Stimulated activated naive CD8-positive, alpha-beta T cell treated with anti-CD3 and anti-CD28 coated beads, Interleukin-15, Interleukin-2, amounts not matched to agents 100 ng/mL and 50 ng/mL, for 24 hours (primary cell): ENCODE results near the gene ANKRD63.

Source experiments
- H3K27ac Mint-ChIP-seq: one replicate; pipeline ENCODE4 v1.8.0; 2021; ENCODE audit warnings: mild to moderate bottlenecking, mixed read lengths
- H3K27me3 Mint-ChIP-seq: one replicate; pipeline ENCODE4 v1.8.0; 2021; ENCODE audit warnings: mixed read lengths
- H3K36me3 Mint-ChIP-seq: one replicate; pipeline ENCODE4 v1.8.0; 2021; ENCODE audit warnings: low read depth, mixed read lengths
- H3K4me1 Mint-ChIP-seq: one replicate; pipeline ENCODE4 v1.8.0; 2021; ENCODE audit warnings: low read depth, mixed read lengths
- H3K4me3 Mint-ChIP-seq: one replicate; pipeline ENCODE4 v1.8.0; 2021; ENCODE audit warnings: mild to moderate bottlenecking, mixed read lengths
- H3K9me3 Mint-ChIP-seq: one replicate; pipeline ENCODE4 v1.8.0; 2021; ENCODE audit warnings: mixed read lengths

Gene ANKRD63

DNA sequence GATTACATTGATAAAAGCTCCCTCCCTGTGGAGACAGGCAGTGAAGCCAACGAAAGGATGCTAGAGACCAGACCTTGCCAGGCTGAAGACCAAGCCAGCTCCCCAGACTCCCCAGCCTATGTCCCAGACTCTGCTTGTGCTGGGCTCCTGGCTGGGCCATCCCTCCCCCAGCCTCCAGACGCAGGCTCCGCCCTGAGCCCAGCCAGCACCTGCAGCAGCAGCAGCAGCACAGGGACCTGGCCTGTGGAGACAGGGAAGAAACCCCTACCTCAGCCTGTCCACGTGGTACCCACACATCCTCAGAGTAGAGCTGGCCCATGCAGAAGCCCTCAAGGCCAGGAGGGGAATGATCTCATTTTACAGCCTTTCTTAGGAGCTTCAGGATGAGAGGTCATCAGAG, 13.3 kb downstream of the ANKRD63 start:
- no peak overlapping the region for H3K27ac Mint-ChIP-seq
- H3K27me3 Mint-ChIP-seq: no peaks in the 10 kb centered on the region
- H3K4me1 Mint-ChIP-seq: no peaks in the 10 kb centered on the region
- no peaks in the 10 kb centered on the region for H3K9me3 Mint-ChIP-seq
- H3K4me3 Mint-ChIP-seq: no peak overlapping the region
- no peaks in the 10 kb centered on the region for H3K36me3 Mint-ChIP-seq

DNA sequence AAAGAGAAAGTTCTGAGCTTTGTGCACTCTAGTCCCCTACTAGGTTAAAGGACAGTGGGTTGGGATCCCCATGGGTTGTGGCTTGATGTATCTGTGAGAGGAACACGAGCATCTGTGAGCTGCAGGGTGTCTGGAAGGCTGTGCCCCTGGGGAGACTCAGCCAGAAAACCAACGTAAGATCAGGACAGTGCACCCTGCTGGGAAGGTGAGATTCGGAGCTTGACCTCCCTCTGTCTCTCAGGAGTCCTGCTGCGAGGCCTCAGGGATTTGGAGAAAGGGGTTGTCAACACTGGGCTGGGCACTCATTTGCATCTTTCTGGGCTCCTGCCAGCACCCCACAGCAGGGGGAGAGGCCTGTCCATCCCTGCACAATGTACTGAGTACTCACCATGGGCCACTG, 15.2 kb downstream of the ANKRD63 start:
- no peaks in the 10 kb centered on the region for H3K4me1 Mint-ChIP-seq
- no peak overlapping the region for H3K27ac Mint-ChIP-seq
- no peaks in the 10 kb centered on the region for H3K36me3 Mint-ChIP-seq
- H3K4me3 Mint-ChIP-seq: no peak overlapping the region
- H3K9me3 Mint-ChIP-seq: no peaks in the 10 kb centered on the region
- no peaks in the 10 kb centered on the region for H3K27me3 Mint-ChIP-seq

DNA sequence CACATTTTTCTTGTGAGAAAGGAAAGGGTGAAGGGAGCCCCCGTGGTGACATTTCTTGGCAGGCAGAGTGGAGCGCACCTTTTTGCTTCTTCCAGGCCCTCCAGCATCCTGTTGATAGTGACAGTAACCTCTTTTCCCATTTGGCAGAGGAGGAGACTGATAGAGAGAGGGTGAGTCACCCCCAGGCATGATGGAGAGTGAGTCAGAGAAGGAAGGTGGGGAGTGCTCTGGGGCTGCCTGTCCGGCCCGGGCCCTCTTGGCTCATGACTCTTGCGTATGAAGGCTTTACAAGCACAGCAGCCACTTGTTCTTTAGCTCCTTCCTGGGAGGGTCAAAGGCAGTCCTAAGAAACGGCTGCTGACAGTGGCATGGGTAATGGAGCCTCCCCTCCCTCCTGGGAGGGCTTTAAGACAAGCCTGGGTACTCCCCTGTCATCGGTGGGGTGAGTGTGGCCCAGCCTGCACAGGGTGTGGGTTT, 16.0 kb downstream of the ANKRD63 start:
- H3K27ac Mint-ChIP-seq: no peak overlapping the region
- H3K9me3 Mint-ChIP-seq: no peaks in the 10 kb centered on the region
- no peaks in the 10 kb centered on the region for H3K4me1 Mint-ChIP-seq
- no peak overlapping the region for H3K4me3 Mint-ChIP-seq
- no peaks in the 10 kb centered on the region for H3K27me3 Mint-ChIP-seq
- H3K36me3 Mint-ChIP-seq: no peaks in the 10 kb centered on the region

DNA sequence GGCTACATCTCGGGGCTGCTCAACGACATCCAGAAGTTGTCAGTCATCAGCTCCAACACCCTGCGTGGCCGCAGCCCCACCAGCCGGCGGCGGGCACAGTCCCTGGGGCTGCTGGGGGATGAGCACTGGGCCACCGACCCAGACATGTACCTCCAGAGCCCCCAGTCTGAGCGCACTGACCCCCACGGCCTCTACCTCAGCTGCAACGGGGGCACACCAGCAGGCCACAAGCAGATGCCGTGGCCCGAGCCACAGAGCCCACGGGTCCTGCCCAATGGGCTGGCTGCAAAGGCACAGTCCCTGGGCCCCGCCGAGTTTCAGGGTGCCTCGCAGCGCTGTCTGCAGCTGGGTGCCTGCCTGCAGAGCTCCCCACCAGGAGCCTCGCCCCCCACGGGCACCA, 17.0 kb downstream of the ANKRD63 start:
- no peaks in the 10 kb centered on the region for H3K4me1 Mint-ChIP-seq
- H3K27ac Mint-ChIP-seq: no peak overlapping the region
- H3K36me3 Mint-ChIP-seq: no peaks in the 10 kb centered on the region
- no peaks in the 10 kb centered on the region for H3K9me3 Mint-ChIP-seq
- no peaks in the 10 kb centered on the region for H3K27me3 Mint-ChIP-seq
- no peak overlapping the region for H3K4me3 Mint-ChIP-seq

DNA sequence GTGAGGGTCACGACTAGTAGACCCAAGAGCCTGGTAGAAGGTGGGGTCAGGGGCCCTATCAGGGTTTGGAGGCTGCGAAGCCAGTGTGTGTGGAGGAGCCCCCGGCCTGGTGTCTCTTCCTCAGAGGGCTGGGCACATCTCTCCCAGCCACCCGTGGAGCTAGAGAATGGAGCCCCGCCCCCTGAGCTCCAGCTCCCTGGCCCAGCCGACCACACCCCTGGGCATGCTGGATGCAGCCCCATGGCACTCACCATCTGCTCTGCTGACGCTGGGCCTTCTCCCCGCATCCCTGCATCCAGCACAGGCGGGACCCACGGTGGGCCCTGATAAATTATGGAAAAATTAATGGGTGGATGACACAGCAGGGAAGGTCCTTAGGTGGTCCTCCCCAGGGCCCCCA, 17.5 kb downstream of the ANKRD63 start:
- H3K27ac Mint-ChIP-seq: no peak overlapping the region
- no peaks in the 10 kb centered on the region for H3K27me3 Mint-ChIP-seq
- H3K36me3 Mint-ChIP-seq: no peaks in the 10 kb centered on the region
- no peaks in the 10 kb centered on the region for H3K9me3 Mint-ChIP-seq
- H3K4me1 Mint-ChIP-seq: no peaks in the 10 kb centered on the region
- H3K4me3 Mint-ChIP-seq: no peak overlapping the region

DNA sequence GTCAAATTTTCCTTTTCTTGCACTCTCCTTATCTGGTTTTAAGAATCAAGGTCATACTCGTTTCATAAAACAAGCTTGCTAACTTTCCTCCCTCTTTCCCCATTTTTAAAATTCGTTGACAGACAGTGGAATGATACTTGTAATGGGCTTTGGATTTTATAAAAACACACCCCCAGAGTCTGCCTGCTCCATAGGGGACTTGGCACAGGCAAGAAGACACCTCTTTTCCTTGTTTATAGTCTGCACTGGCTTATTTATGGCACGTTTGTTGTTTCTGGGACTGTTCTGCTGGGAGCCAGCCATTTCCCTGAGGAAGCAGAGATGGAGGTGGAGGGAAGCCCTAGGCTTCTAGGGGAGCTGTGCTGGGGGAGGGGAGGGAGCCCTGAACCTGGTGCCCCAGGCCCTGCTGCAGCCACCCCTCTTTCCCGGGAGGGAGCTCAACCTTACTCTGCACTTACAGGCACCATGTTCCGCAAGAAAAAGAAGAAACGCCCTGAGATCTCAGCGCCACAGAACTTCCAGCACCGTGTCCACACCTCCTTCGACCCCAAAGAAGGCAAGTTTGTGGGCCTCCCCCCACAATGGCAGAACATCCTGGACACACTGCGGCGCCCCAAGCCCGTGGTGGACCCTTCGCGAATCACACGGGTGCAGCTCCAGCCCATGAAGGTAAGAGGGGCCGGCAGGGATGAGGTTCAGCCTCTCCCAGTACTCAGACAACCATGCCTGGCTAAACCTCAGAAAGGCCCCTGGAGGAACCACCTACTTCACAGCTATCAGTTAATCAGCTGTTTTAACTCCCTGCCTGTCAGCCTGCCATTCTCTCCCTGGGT, 18.3 kb downstream of the ANKRD63 start:
- H3K36me3 Mint-ChIP-seq: no peaks in the 10 kb centered on the region
- no peak overlapping the region for H3K4me3 Mint-ChIP-seq
- no peak overlapping the region for H3K27ac Mint-ChIP-seq
- H3K4me1 Mint-ChIP-seq: no peaks in the 10 kb centered on the region
- H3K9me3 Mint-ChIP-seq: no peaks in the 10 kb centered on the region
- H3K27me3 Mint-ChIP-seq: no peaks in the 10 kb centered on the region

DNA sequence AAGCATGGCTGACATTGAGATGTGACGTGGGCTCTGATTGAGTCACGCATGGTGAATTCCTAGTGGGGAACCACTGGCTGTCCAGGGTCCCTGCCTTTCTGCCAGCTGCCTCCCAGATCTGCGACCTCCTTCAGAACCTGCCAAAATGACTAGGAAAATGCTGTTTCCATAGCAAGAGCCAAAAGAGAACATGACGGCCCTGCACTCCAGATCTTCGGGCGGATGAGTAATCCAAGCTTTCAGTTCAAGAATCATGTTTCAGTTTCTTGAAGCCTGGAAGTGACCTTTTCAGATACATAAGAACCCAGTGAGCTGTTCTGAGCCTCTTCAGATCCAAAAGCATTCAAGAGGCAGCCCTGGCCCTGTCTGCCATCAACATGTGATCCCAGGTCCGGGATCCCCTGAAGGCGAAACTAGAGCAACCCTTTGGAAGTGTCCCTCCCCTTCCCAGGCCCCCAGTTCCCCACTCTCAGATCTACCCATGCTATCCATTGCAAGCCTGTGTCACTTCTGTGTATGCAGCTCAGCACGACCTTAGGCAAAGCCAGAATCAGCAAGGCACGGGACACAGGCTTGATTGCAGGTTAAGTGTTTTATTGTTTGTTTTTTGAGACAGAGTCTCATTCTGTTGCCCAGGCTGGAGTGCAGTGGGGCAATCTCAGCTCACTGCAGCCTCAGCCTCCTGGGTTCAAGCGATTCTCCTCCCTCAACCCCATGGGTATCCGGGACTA, 19.7 kb downstream of the ANKRD63 start:
- Mint-ChIP-seq H3K4me1 (no peaks in the 10 kb centered on the region), H3K9me3 (no peaks in the 10 kb centered on the region), H3K27ac (no peak overlapping the region), H3K27me3 (no peaks in the 10 kb centered on the region), H3K4me3 (no peak overlapping the region), H3K36me3 (no peaks in the 10 kb centered on the region)

DNA sequence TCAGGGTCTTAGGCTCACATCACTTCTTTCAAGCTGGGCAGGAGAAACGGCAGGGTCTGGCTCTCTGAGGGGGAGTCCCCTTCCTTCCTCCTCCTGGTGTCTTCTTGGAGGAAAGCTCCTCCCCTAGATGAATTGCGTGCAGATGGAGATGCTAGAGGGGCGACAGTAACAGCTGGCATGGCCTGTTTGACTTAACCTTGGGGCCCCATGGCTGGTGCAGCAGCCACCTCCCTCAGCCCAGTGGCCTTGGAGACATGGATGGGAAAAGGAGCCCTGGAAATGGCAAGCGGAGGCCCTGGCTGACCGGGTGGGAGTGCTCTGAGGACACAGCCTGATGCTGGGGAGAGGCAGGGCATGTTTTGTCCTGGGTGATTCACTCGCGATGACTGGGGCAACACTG, 23.8 kb downstream of the ANKRD63 start:
- Mint-ChIP-seq H3K4me3 (no peak overlapping the region), H3K27ac (no peak overlapping the region), H3K9me3 (no peaks in the 10 kb centered on the region), H3K36me3 (no peaks in the 10 kb centered on the region), H3K4me1 (no peaks in the 10 kb centered on the region), H3K27me3 (peaks cover 2% of the 10 kb centered on the region)

DNA sequence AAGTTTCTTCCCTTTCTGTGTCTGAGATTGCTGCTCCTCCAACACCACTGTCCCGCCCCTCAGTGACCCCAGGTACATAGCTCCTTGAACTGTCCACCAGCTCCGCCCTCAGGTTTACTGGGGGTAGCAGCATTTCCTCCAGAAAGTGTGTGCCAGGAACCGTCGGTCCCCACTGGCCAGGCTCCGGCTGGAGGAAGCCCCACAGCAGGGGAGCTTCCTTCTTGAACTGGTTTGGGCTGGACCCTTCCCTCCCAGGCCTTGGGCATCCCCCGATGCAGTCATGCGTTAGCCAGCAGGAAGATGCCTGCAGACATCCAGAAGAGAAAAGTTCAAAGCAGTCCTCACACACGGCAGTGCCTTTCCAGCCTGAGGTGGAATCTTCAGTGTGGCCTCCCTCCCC, 24.3 kb downstream of the ANKRD63 start:
- Mint-ChIP-seq H3K36me3 (no peaks in the 10 kb centered on the region), H3K4me1 (no peaks in the 10 kb centered on the region), H3K9me3 (no peaks in the 10 kb centered on the region), H3K27ac (no peak overlapping the region), H3K4me3 (no peak overlapping the region), H3K27me3 (peaks cover 6% of the 10 kb centered on the region)

DNA sequence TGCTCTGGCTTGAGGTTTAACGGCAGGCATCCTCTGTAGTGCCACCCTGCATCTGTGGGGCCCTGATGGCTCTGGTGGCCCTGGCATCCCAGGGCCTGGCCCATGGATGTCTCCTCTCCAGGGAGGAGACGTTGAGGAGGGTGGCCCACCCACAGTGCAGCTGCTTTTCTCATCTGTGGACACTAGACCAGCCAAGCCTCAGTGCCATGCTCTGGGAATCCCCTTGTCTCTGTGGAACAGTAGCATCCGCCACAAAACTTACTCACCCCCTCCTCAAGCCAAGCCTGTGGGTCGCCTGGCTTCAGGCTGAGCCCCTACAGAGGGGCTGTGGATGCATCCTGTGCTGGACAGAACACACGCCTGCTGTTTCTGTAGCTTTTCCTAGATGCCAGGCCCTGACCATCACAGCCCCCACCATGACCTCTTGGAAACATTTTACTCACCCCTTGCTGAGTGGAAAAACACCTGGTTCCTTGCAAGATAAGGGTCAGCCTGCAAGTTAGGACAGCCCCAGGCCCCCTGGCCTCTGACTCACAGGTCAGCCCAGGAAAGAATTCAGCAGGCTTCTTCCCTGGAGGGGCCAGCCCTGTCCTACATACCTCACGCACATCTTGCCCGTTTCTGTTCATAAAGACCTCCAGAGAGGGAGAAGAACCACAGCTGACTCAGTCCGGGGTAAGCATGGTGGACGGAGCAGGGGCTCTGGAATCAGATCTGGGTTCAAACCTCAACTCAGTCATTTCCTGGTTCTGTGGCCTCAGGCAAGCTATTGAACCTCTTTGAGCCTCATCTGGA, 25.0 kb downstream of the ANKRD63 start:
- H3K4me3 Mint-ChIP-seq: no peak overlapping the region
- peaks cover 3% of the 10 kb centered on the region for H3K4me1 Mint-ChIP-seq
- H3K36me3 Mint-ChIP-seq: no peaks in the 10 kb centered on the region
- no peaks in the 10 kb centered on the region for H3K9me3 Mint-ChIP-seq
- H3K27me3 Mint-ChIP-seq: peaks cover 12% of the 10 kb centered on the region
- no peak overlapping the region for H3K27ac Mint-ChIP-seq

DNA sequence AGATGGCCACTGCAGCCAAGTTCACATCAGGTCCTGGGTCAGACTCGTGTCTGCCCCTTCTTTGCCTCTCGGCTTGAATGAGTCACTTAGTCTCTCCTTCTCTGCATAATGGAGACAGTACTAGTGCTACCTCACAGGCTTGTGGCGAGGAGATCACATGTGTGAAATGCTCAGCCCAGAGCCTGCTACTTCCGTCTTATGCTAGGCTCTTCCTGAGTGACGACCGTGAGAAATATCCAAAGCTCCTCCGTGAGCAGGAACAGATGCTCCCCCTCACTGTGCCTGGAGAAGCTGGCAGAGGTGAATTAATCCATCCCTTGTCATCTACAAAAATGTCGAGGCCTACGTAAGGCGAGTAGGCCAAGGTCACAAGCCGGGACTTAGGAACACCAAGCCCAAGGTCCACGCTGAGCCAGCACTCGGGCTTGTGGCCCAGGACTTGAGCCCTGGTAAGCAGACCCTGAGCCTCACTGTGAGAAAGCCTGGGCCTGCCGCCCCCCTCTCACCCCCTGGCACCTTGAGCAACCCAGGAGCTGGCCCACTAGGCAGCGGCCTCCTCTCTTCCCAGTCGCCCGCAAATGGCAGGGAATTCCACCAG, 26.1 kb downstream of the ANKRD63 start:
- H3K9me3 Mint-ChIP-seq: no peaks in the 10 kb centered on the region
- no peaks in the 10 kb centered on the region for H3K36me3 Mint-ChIP-seq
- H3K4me1 Mint-ChIP-seq: peaks cover 3% of the 10 kb centered on the region
- no peak overlapping the region for H3K27ac Mint-ChIP-seq
- no peak overlapping the region for H3K4me3 Mint-ChIP-seq
- peaks cover 12% of the 10 kb centered on the region for H3K27me3 Mint-ChIP-seq

DNA sequence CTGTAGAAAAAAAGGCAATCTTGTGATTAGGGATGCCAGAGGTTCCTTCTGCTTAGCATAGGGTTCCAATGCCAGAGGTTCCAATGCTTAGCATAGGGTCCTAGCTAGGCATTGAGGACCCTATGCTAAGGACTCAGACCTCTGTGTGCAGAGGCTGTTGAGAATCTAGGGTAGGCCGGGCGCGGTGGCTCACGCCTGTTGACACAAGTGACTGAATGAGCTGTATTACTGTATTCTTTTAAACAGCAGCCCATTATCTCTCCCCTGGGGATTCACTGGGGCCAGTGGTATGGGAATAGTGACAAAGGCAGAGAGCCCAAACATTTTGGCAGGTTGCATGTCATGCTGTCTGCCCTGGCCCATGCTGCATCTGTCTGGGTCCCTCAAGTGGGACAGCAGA, 27.8 kb downstream of the ANKRD63 start:
- Mint-ChIP-seq H3K36me3 (no peaks in the 10 kb centered on the region), H3K4me3 (no peak overlapping the region), H3K27me3 (peaks cover 20% of the 10 kb centered on the region), H3K9me3 (no peaks in the 10 kb centered on the region), H3K27ac (no peak overlapping the region), H3K4me1 (peaks cover 3% of the 10 kb centered on the region)

DNA sequence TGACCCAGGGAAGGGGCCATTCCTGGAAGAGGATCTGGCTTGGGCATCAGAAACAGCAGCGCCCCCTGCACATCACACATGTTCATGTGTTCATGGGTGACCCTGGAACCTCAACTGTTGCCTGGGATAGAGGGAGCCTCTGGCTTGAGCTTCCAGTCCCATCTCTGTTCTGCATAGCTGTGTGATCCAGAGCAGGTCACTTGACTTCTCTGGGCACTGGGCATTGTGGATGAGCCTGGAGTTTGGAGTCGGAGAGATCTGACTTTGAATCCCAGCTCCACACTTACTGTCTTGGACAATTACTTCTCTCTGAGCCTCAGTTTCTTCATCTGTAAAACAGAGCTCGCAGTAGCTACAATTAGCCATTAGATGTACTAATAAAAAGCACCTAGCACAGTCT, 28.4 kb downstream of the ANKRD63 start:
- Mint-ChIP-seq H3K4me3 (no peak overlapping the region), H3K9me3 (no peaks in the 10 kb centered on the region), H3K36me3 (no peaks in the 10 kb centered on the region), H3K27ac (no peak overlapping the region), H3K27me3 (peaks cover 20% of the 10 kb centered on the region), H3K4me1 (peaks cover 3% of the 10 kb centered on the region)

DNA sequence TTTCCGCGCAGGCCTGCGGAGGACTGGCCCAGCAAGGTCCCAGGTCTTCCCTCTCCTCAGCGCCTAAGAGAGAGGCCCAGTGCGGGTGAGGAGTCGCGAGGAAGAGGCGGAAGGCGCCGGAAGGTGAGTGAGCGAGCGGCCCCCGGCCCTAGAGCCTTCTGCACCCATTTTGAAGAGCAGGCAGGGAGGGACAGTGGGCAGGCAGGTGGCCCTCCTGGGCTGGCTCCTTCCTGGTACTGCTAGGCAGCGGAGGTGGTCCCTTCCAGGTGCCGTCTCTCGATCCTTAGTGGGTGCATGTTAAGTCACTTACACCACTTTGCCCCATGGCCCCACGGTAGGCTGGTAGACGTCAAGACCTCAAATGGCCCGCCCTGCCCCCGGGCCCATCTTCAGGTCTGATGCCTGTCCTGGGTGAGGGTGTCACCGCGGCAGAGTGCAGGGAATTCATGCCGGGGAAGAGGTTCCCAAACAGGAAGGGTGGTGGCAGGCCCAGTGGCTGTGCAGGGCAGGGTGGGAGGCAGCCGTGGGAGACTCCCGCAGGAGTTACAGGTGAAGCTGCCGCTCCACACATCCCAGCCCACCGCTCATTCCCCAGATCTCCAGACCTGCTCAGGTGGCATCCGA, 29.6 kb downstream of the ANKRD63 start:
- peak overlapping the region; percentile 71 for H3K4me3 Mint-ChIP-seq
- peaks cover 3% of the 10 kb centered on the region for H3K4me1 Mint-ChIP-seq
- H3K9me3 Mint-ChIP-seq: no peaks in the 10 kb centered on the region
- no peaks in the 10 kb centered on the region for H3K36me3 Mint-ChIP-seq
- no peak overlapping the region for H3K27ac Mint-ChIP-seq
- peaks cover 20% of the 10 kb centered on the region for H3K27me3 Mint-ChIP-seq
